Skeletal muscle tissue (tissue), 4 donors: ENCODE results near the gene AVPR2. TPM values are rescaled to one million over a fixed set of nuclear protein-coding genes. Genes with fewer than 3 reads are reported as not detected.

Experiments
- H3K27ac ChIP-seq: one replicate; pipeline ENCODE4 v1.7.0; 2013; ENCODE audit warnings: mild to moderate bottlenecking, low read depth, low read length, inconsistent platforms
- H3K27me3 ChIP-seq, 3 donors: one replicate each; pipeline ENCODE4 v1.7.0; 2013; ENCODE audit warnings: low read length in 3 of 3; ENCODE audit not compliant: control insufficient read depth in 3 of 3, insufficient read depth in 3 of 3
- H3K36me3 ChIP-seq, 3 donors: one replicate each; pipeline ENCODE4 v1.7.0; 2013; ENCODE audit warnings: low read length in 3 of 3; ENCODE audit not compliant: control insufficient read depth in 3 of 3, insufficient read depth in 3 of 3
- H3K4me1 ChIP-seq, 3 donors: one replicate each; pipeline ENCODE4 v1.7.0; 2013; ENCODE audit warnings: low read length in 3 of 3, mild to moderate bottlenecking in 3 of 3; ENCODE audit not compliant: control insufficient read depth in 3 of 3, insufficient read depth in 3 of 3
- H3K4me3 ChIP-seq, 3 donors: one replicate each; pipeline ENCODE4 v1.7.0; 2013; ENCODE audit warnings: low read length in 3 of 3
- H3K9ac ChIP-seq, 3 donors: one replicate each; pipeline ENCODE4 v1.7.0; 2013; ENCODE audit warnings: low read length in 3 of 3, mild to moderate bottlenecking in 3 of 3, moderate library complexity in 2 of 3, low read depth in 1 of 3
- H3K9me3 ChIP-seq, 3 donors: one replicate each; pipeline ENCODE4 v1.7.0; 2013; ENCODE audit warnings: low read length in 3 of 3; ENCODE audit not compliant: control insufficient read depth in 3 of 3
- total RNA-seq: library from RNA; depleted of rRNA; stranded (reverse); fragments of >200 nt; gene quantifications from one replicate; pipeline ENCODE4 v1.2.3, GENCODE V29; 2014
- donor health status: Osteomylitis.

The AVPR2 gene
- total RNA-seq, 1 donor from 2014 or later: 1.0 TPM

GRCh38 chrX:153938226-153938786 is 33.8 kb downstream of the AVPR2 start:
- no peak overlapping the region for H3K27ac ChIP-seq
- peaks cover 9 to 14% (median 10%) of the 10 kb centered on the region in 3 donors for H3K4me1 ChIP-seq
- no peaks in the 10 kb centered on the region for H3K36me3 ChIP-seq
- no peak overlapping the region for H3K9ac ChIP-seq
- no peaks in the 10 kb centered on the region for H3K9me3 ChIP-seq
- H3K27me3 ChIP-seq: no peaks in the 10 kb centered on the region
- no peak overlapping the region for H3K4me3 ChIP-seq

- no peak overlapping the region for H3K9ac ChIP-seq
- no peak overlapping the region for H3K27ac ChIP-seq
- H3K27me3 ChIP-seq: no peaks in the 10 kb centered on the region
- H3K9me3 ChIP-seq: no peaks in the 10 kb centered on the region
- H3K4me1 ChIP-seq: peaks cover 0 to 9% (median 5%) of the 10 kb centered on the region in 3 donors
- H3K36me3 ChIP-seq: no peaks in the 10 kb centered on the region
- no peak overlapping the region for H3K4me3 ChIP-seq
These were observed 35.1 kb downstream of the AVPR2 start for GRCh38 chrX:153939573-153939972.

- H3K4me3 ChIP-seq: no peak overlapping the region
- H3K9ac ChIP-seq: no peak overlapping the region
- H3K36me3 ChIP-seq: no peaks in the 10 kb centered on the region
- peaks cover 0 to 5% (median 0%) of the 10 kb centered on the region in 3 donors for H3K4me1 ChIP-seq
- H3K9me3 ChIP-seq: no peaks in the 10 kb centered on the region
- H3K27ac ChIP-seq: no peak overlapping the region
- H3K27me3 ChIP-seq: no peaks in the 10 kb centered on the region
These were observed 37.1 kb downstream of the AVPR2 start for GRCh38 chrX:153941336-153942252.

- peak within 1 kb of the TSS; percentile 23 to 54 (median 35) for H3K4me3 ChIP-seq
- peaks cover 0 to 10% (median 8%) of the 10 kb centered on the region in 3 donors for H3K4me1 ChIP-seq
- no peak within 1 kb of the TSS for H3K27ac ChIP-seq
- no peaks in the 10 kb centered on the region for H3K27me3 ChIP-seq
- H3K9ac ChIP-seq: peak within 1 kb of the TSS in 2 of 3 donors; percentile 3 to 40
- H3K9me3 ChIP-seq: no peaks in the 10 kb centered on the region
- H3K36me3 ChIP-seq: peaks cover 2 to 5% (median 2%) of the 10 kb centered on the region in 3 donors
These were observed 39.8 kb downstream of the AVPR2 start, which contains the start of gene RENBP for GRCh38 chrX:153944140-153944799. Gene RENBP (minus strand): TSS chrX:153944643. CDS start chrX:153944610, 33 bp downstream.

- H3K9me3 ChIP-seq: no peaks in the 10 kb centered on the region
- no peak overlapping the region for H3K9ac ChIP-seq
- no peak overlapping the region for H3K27ac ChIP-seq
- peak overlapping the region in 1 of 3 donors; percentile 35 for H3K4me3 ChIP-seq
- no peaks in the 10 kb centered on the region for H3K27me3 ChIP-seq
- H3K36me3 ChIP-seq: peaks cover 3 to 9% (median 4%) of the 10 kb centered on the region in 3 donors
- H3K4me1 ChIP-seq: peaks cover 0 to 12% (median 8%) of the 10 kb centered on the region in 3 donors
These were observed 40.3 kb downstream of the AVPR2 start for GRCh38 chrX:153944800-153945150.

GRCh38 chrX:153945956-153946943 is 41.8 kb downstream of the AVPR2 start:
- no peaks in the 10 kb centered on the region for H3K27me3 ChIP-seq
- H3K9ac ChIP-seq: no peak overlapping the region
- no peak overlapping the region for H3K4me3 ChIP-seq
- peaks cover 12 to 23% (median 19%) of the 10 kb centered on the region in 3 donors for H3K36me3 ChIP-seq
- peaks cover 0 to 12% (median 8%) of the 10 kb centered on the region in 3 donors for H3K4me1 ChIP-seq
- H3K27ac ChIP-seq: no peak overlapping the region
- no peaks in the 10 kb centered on the region for H3K9me3 ChIP-seq

- Histone ChIP-seq H3K36me3 (peaks cover 18 to 32% (median 29%) of the 10 kb centered on the region in 3 donors), H3K4me1 (peaks cover 0 to 12% (median 8%) of the 10 kb centered on the region in 3 donors), H3K27me3 (no peaks in the 10 kb centered on the region), H3K4me3 (no peak overlapping the region), H3K9ac (peak overlapping the region in 1 of 3 donors; percentile 25), H3K27ac (peak overlapping the region; percentile 19), H3K9me3 (no peaks in the 10 kb centered on the region)
These were observed 42.7 kb downstream of the AVPR2 start for GRCh38 chrX:153947009-153947769.

- Histone ChIP-seq H3K27me3 (no peaks in the 10 kb centered on the region), H3K27ac (peak overlapping the region; percentile 19), H3K9me3 (no peaks in the 10 kb centered on the region), H3K9ac (no peak overlapping the region), H3K36me3 (peaks cover 27 to 37% (median 33%) of the 10 kb centered on the region in 3 donors), H3K4me3 (no peak overlapping the region), H3K4me1 (peaks cover 0 to 13% (median 8%) of the 10 kb centered on the region in 3 donors)
These were observed 43.6 kb downstream of the AVPR2 start for GRCh38 chrX:153948002-153948466.
